H1 (cell line): ENCODE data around the gene PFKFB3. TPM values are rescaled to one million over a fixed set of nuclear protein-coding genes. Genes with fewer than 3 reads are reported as not detected.

Experiments used
- CTCF ChIA-PET: fragments of 300-600 bp; sonication (Branson Sonifier 250); formaldehyde crosslinking; loops from one replicate; lab custom pipeline; 2021; ENCODE audit not compliant: partially characterized antibody; lab: Charles Lee
- POLR2A ChIA-PET: fragments of 300-600 bp; sonication (Branson Sonifier 250); formaldehyde crosslinking; loops from one replicate; lab custom pipeline; 2021; ENCODE audit warnings: inconsistent platforms; ENCODE audit not compliant: partially characterized antibody; lab: Charles Lee
- DNase-seq, 2 experiments: peaks; one replicate each; pipeline versions ENCODE4 v3.0.0 to v3.0.0-alpha.2; 2010 to 2022; ENCODE audit warnings: low spot score in 2 of 2, low read depth in 1 of 2, mixed read lengths in 1 of 2
- FAIRE-seq: peaks from 2 replicates; lab custom pipeline; 2011; peaks lifted over from hg19 to GRCh38; lab: Jason Lieb, UNC
- H2AFZ ChIP-seq: 2 replicates; pipeline ENCODE4 v1.8.1; 2012; ENCODE audit warnings: low read length, inconsistent platforms
- H2AK5ac ChIP-seq: 2 replicates; pipeline ENCODE4 v1.6.1; 2013; ENCODE audit warnings: low read depth, low read length
- H2BK120ac ChIP-seq: replicated peaks from 2 replicates; pipeline ENCODE3; 2013; ENCODE audit warnings: low read depth, low read length, inconsistent platforms
- H2BK12ac ChIP-seq: 2 replicates; pipeline ENCODE4 v1.6.1; 2013; ENCODE audit warnings: low read depth, low read length
- H2BK15ac ChIP-seq: 2 replicates; pipeline ENCODE4 v1.6.1; 2013; ENCODE audit warnings: low read length
- H2BK20ac ChIP-seq: 2 replicates; pipeline ENCODE4 v1.6.1; 2013; ENCODE audit warnings: low read length
- H2BK5ac ChIP-seq: 2 replicates; pipeline ENCODE4 v1.6.1; 2013; ENCODE audit warnings: low read depth, low read length
- H3K14ac ChIP-seq: 2 replicates; pipeline ENCODE4 v1.6.1; 2013; ENCODE audit warnings: inconsistent platforms; ENCODE audit not compliant: insufficient read length
- H3K18ac ChIP-seq: 2 replicates; pipeline ENCODE4 v1.6.1; 2013; ENCODE audit warnings: low read length; ENCODE audit errors: extremely low read depth
- H3K23ac ChIP-seq: 2 replicates; pipeline ENCODE4 v1.6.1; 2013; ENCODE audit warnings: inconsistent platforms; ENCODE audit not compliant: insufficient read length
- H3K23me2 ChIP-seq: 2 replicates; pipeline ENCODE4 v1.6.1; 2013; ENCODE audit warnings: low read depth, low read length
- H3K27ac ChIP-seq: 2 replicates; pipeline ENCODE4 v1.6.1; 2011; ENCODE audit warnings: low read depth, low read length, inconsistent platforms
- H3K27me3 ChIP-seq, 4 experiments: replicated peaks in 1 of 4; 1 replicate in 1 of 4; 2 replicates in 3 of 4; pipeline versions ENCODE4 v1.6.1 to v1.8.1; 2011 to 2013; ENCODE audit warnings: low read length in 3 of 4, mild to moderate bottlenecking in 3 of 4, inconsistent platforms in 2 of 4, mixed read lengths in 2 of 4, moderate library complexity in 1 of 4; ENCODE audit not compliant: control insufficient read depth in 3 of 4, insufficient read depth in 3 of 4; ENCODE audit errors: extremely low read depth in 1 of 4
- H3K36me3 ChIP-seq, 4 experiments: 2 replicates each; pipeline versions ENCODE4 v1.6.1 to v1.8.1; 2011 to 2013; ENCODE audit warnings: mild to moderate bottlenecking in 4 of 4, low read length in 3 of 4, moderate library complexity in 2 of 4, control low read depth in 1 of 4, inconsistent platforms in 1 of 4; ENCODE audit not compliant: insufficient read depth in 4 of 4, control insufficient read depth in 2 of 4
- H3K4ac ChIP-seq: replicated peaks from 2 replicates; pipeline ENCODE3; 2013; ENCODE audit warnings: low read length, low read depth, mixed read lengths, inconsistent platforms; ENCODE audit not compliant: insufficient read length
- H3K4me1 ChIP-seq, 4 experiments: replicated peaks in 1 of 4; 1 replicate in 1 of 4; 2 replicates in 3 of 4; pipeline versions ENCODE4 v1.6.1 to v1.8.1; 2011 to 2013; ENCODE audit warnings: low read length in 3 of 4, inconsistent platforms in 2 of 4, mixed read lengths in 1 of 4; ENCODE audit not compliant: insufficient read depth in 4 of 4, control insufficient read depth in 3 of 4
- H3K4me2 ChIP-seq, 2 experiments: 2 replicates each; pipeline versions ENCODE4 v1.6.1 to v1.8.1; 2011 to 2013; ENCODE audit warnings: low read depth in 2 of 2, low read length in 2 of 2, control low read depth in 1 of 2, inconsistent platforms in 1 of 2, mild to moderate bottlenecking in 1 of 2; ENCODE audit not compliant: insufficient read depth in 1 of 2
- H3K4me3 ChIP-seq, 4 experiments: fragments of 200-600, 300-600 bp in 1 of 4; sonication (generic), shearing (Covaris generic), sonication (Bioruptor Twin) in 1 of 4; 2 replicates each; pipeline versions ENCODE4 v1.5.1 to v1.8.1; 2011 to 2016; ENCODE audit warnings: low read length in 4 of 4, low read depth in 3 of 4, control low read depth in 2 of 4, inconsistent platforms in 2 of 4, mild to moderate bottlenecking in 2 of 4, mixed read lengths in 1 of 4, moderate library complexity in 1 of 4; ENCODE audit not compliant: insufficient read depth in 2 of 4; ENCODE audit errors: extremely low read depth in 1 of 4
- H3K56ac ChIP-seq: replicated peaks from 2 replicates; pipeline ENCODE3; 2013; ENCODE audit warnings: low read depth, mild to moderate bottlenecking, mixed read lengths, low read length, inconsistent platforms; ENCODE audit not compliant: insufficient read length
- H3K79me1 ChIP-seq: 2 replicates; pipeline ENCODE4 v1.6.1; 2013; ENCODE audit warnings: low read depth, low read length, control low read depth
- H3K79me2 ChIP-seq, 2 experiments: 2 replicates each; pipeline versions ENCODE4 v1.6.1 to v1.8.1; 2012 to 2013; ENCODE audit warnings: low read length in 2 of 2, mild to moderate bottlenecking in 2 of 2, inconsistent platforms in 1 of 2; ENCODE audit not compliant: insufficient read depth in 2 of 2, control insufficient read depth in 1 of 2
- H3K9ac ChIP-seq, 4 experiments: replicated peaks in 1 of 4; 1 replicate in 1 of 4; 2 replicates in 3 of 4; pipeline versions ENCODE4 v1.6.1 to v1.8.1; 2011 to 2013; ENCODE audit warnings: low read depth in 3 of 4, low read length in 3 of 4, control low read depth in 2 of 4, mild to moderate bottlenecking in 2 of 4, moderate library complexity in 2 of 4, inconsistent platforms in 1 of 4; ENCODE audit errors: extremely low read depth in 1 of 4
- H3K9me3 ChIP-seq, 2 experiments: 2 replicates each; pipeline versions ENCODE4 v1.6.1 to v1.8.1; 2012 to 2013; ENCODE audit warnings: mild to moderate bottlenecking in 2 of 2, moderate library complexity in 2 of 2, control low read depth in 1 of 2, inconsistent platforms in 1 of 2, low read depth in 1 of 2, low read length in 1 of 2, mixed read lengths in 1 of 2; ENCODE audit not compliant: insufficient read depth in 2 of 2
- H4K20me1 ChIP-seq, 2 experiments: replicated peaks in 1 of 2; 2 replicates each; pipeline versions ENCODE3 to v1.8.1; 2011 to 2013; ENCODE audit warnings: inconsistent platforms in 2 of 2, low read length in 2 of 2, mild to moderate bottlenecking in 1 of 2; ENCODE audit not compliant: insufficient read depth in 2 of 2, control insufficient read depth in 1 of 2
- H4K5ac ChIP-seq: 2 replicates; pipeline ENCODE4 v1.6.1; 2013; ENCODE audit warnings: low read length, low read depth, mixed read lengths, inconsistent platforms; ENCODE audit not compliant: insufficient read length
- H4K8ac ChIP-seq: 2 replicates; pipeline ENCODE4 v1.8.0; 2013; ENCODE audit warnings: mild to moderate bottlenecking, moderate library complexity, low read length, inconsistent platforms; ENCODE audit not compliant: insufficient read depth; ENCODE audit errors: extremely low read depth
- H4K91ac ChIP-seq: replicated peaks from 2 replicates; pipeline ENCODE3; 2013; ENCODE audit warnings: low read length, mixed read lengths, inconsistent platforms; ENCODE audit not compliant: insufficient read length
- FOSL1 ChIP-seq: IDR thresholded peaks from 2 replicates; pipeline ENCODE4 v1.6.1; 2011; ENCODE audit warnings: mild to moderate bottlenecking, low read depth, low read length, moderate library complexity; ENCODE audit not compliant: insufficient read depth
- HDAC6 ChIP-seq: IDR thresholded peaks from one replicate; pipeline ENCODE4 v1.7.1; 2012; ENCODE audit warnings: low read depth, mild to moderate bottlenecking, inconsistent platforms, low read length, moderate library complexity
- KDM1A ChIP-seq: fragments of 200-600, 300-600 bp; sonication (generic); IDR thresholded peaks from 2 replicates; pipeline ENCODE4 v1.7.1; 2016; ENCODE audit warnings: mild to moderate bottlenecking, low read length, borderline replicate concordance
- KDM4A ChIP-seq: IDR thresholded peaks from one replicate; pipeline ENCODE4 v1.7.1; 2012; ENCODE audit warnings: low read depth, mild to moderate bottlenecking, moderate library complexity, low read length, inconsistent platforms; ENCODE audit not compliant: severe bottlenecking
- NRF1 ChIP-seq: IDR thresholded peaks from 2 replicates; pipeline ENCODE4 v1.6.1; 2011; ENCODE audit warnings: mild to moderate bottlenecking, low read depth, low read length, improper control_type of control experiment
- PHF8 ChIP-seq: fragments of 200-600 bp; sonication (generic); conservative IDR thresholded peaks from 2 replicates; pipeline ENCODE4 v1.7.1; 2012; ENCODE audit warnings: low read depth, mild to moderate bottlenecking, inconsistent platforms, low read length, moderate library complexity
- RAD21 ChIP-seq, 2 experiments: IDR thresholded peaks in 1 of 2; conservative IDR thresholded peaks in 1 of 2; 2 replicates each; pipeline ENCODE4 v1.6.1; 2011; ENCODE audit warnings: low read depth in 2 of 2, low read length in 2 of 2, improper control_type of control experiment in 1 of 2, inconsistent platforms in 1 of 2, mild to moderate bottlenecking in 1 of 2, moderate library complexity in 1 of 2
- SIN3A ChIP-seq, 2 experiments: IDR thresholded peaks in 1 of 2; conservative IDR thresholded peaks in 1 of 2; 2 replicates each; pipeline ENCODE4 v1.6.1; 2011 to 2012; ENCODE audit warnings: low read length in 2 of 2, improper control_type of control experiment in 1 of 2, low read depth in 1 of 2, mild to moderate bottlenecking in 1 of 2
- SP1 ChIP-seq: IDR thresholded peaks from 2 replicates; pipeline ENCODE4 v1.6.1; 2011; ENCODE audit warnings: low read depth, low read length
- WGBS, 2 experiments: shearing (Covaris generic) in 1 of 2; methylation state at CpG; one replicate each; pipeline versions ENCODE4 v1.1.6 to v1.1.7; 2013 to 2015; ENCODE audit warnings: low lambda C conversion rate in 2 of 2, mixed read lengths in 2 of 2, inconsistent platforms in 1 of 2, low coverage in 1 of 2, missing lambda C conversion rate in 1 of 2; ENCODE audit not compliant: insufficient replicate concordance in 2 of 2, insufficient coverage in 1 of 2, insufficient read length in 1 of 2; ENCODE audit errors: extremely low coverage in 1 of 2, missing lambda C conversion rate in 1 of 2; 5-methylcytosine and 5-hydroxymethylcytosine counted together
- polyA plus RNA-seq, 7 experiments: library from polyadenylated mRNA; depleted of rRNA in 3 of 7; stranded (reverse) in 5 of 7; unstranded in 2 of 7; fragments of >200 nt in 5 of 7; fragments of 200-250 nt in 2 of 7; gene quantifications; 1 replicate in 5 of 7; 2 replicates in 1 of 7; 4 replicates in 1 of 7; pipeline versions ENCODE4 v1.2.1 to v1.2.3, GENCODE V29; 2011 to 2013; ENCODE audit warnings: missing spikeins in 2 of 7, mixed read lengths in 2 of 7
- total RNA-seq: library from RNA; stranded (reverse); fragmentation: NEBNext Ultra II Directional; extraction: Animal tissue kit (Norgen Biotek cat#: 25700); gene quantifications from 2 replicates; pipeline ENCODE4 v1.2.1, GENCODE V29; 2021

PFKFB3 gene
- total and polyA plus RNA-seq, 2 of the 8 experiments (the other 6 are each of a cell fraction or from before 2014, with no cell fraction given), result 15.6 to 32.0 TPM

- H3K14ac ChIP-seq, result no peak overlapping the region
- H3K36me3 ChIP-seq, result no peaks in the 10 kb centered on the region
- no peak overlapping the region for H2BK20ac ChIP-seq
- H3K27ac ChIP-seq, result peak overlapping the region; percentile 91
- H3K79me1 ChIP-seq, result peaks cover 4% of the 10 kb centered on the region; the same call in 1 of the 2 replicates
- peaks cover 0 to 30% of the 10 kb centered on the region in 2 experiments; a peak in 3 of 4 replicates for H3K79me2 ChIP-seq
- peak overlapping the region; percentile 81 to 87 for H3K4me2 ChIP-seq
- H2BK120ac ChIP-seq, result no peak overlapping the region
- peak in 1 of 2 experiments; percentile 86 for DNase-seq
- H3K18ac ChIP-seq, result peak overlapping the region; percentile 19
- 0 out of 2 replicates have a peak overlapping the region, but pooled peaks have one; percentile 68 for H2BK12ac ChIP-seq
- H3K9me3 ChIP-seq, result no peaks in the 10 kb centered on the region
- H3K23me2 ChIP-seq, result peaks cover 22% of the 10 kb centered on the region
- no peak overlapping the region for H3K23ac ChIP-seq
- no peak overlapping the region; the same call in 1 of the 2 replicates for H2BK15ac ChIP-seq
- H4K20me1 ChIP-seq, result peaks cover 12 to 29% of the 10 kb centered on the region in 2 experiments
- H3K4ac ChIP-seq, result no peak overlapping the region
- H3K4me3 ChIP-seq, result peak overlapping the region; percentile 63 to 92 (median 80)
- H3K56ac ChIP-seq, result peak overlapping the region; percentile 82
- H3K9ac ChIP-seq, result peak overlapping the region; percentile 54 to 90 (median 86)
- H2AK5ac ChIP-seq, result no peak overlapping the region
- peaks cover 19 to 37% (median 33%) of the 10 kb centered on the region in 4 experiments; a peak in 6 of 7 replicates for H3K27me3 ChIP-seq
- H4K5ac ChIP-seq, result peak overlapping the region; percentile 96
- no peak overlapping the region; the same call in 1 of the 2 replicates for H2AFZ ChIP-seq
- H3K4me1 ChIP-seq, result peaks cover 3 to 10% (median 7%) of the 10 kb centered on the region in 4 experiments
- peak overlapping the region; percentile 97 for H4K91ac ChIP-seq
- ChIA-PET POLR2A (interaction anchor here (0.6 to 3.9 kb wide), 42 partner anchors 8 to 226 kb away, joined by 3 to 66 read pairs (median 8); partner anchors contain the start of genes IL15RA and RBM17), CTCF (interaction anchor here (0.7 to 5.2 kb wide), 23 partner anchors 10 to 512 kb away, joined by 3 to 56 read pairs (median 4); no protein-coding TSS in a partner anchor)
- 0 out of 2 replicates have a peak overlapping the region, but pooled peaks have one; percentile 83 for H2BK5ac ChIP-seq
- WGBS, 2 experiments, result 1% methylated on average over 34 of the region's 76 CpGs; no CpG with 5 or more reads in 1 of the 2 experiments
- peak overlapping the region; percentile 98 for H4K8ac ChIP-seq
- FAIRE-seq, result no peak
- TF ChIP-seq KDM4A (peak; percentile 51), HDAC6 (no peak), FOSL1 (no peak), KDM1A (no peak), SIN3A (conservative IDR thresholded peaks at IDR 0.05 in 1 of 2, IDR thresholded peaks at IDR 0.05 in 1 of 2; ENCODE audit: low read depth in 1 of 2, low read length in 2 of 2) (no peak; a peak in 1 of 4 replicates), NRF1 (no peak), SP1 (no peak), RAD21 (IDR thresholded peaks at IDR 0.05 in 1 of 2, conservative IDR thresholded peaks at IDR 0.05 in 1 of 2; ENCODE audit: low read depth in 2 of 2, low read length in 2 of 2) (peak in 1 of 2 experiments; percentile 39; a peak in 3 of 4 replicates), PHF8 (no peak)
Measured at GRCh38 chr10:6203331-6204062, 765 bp downstream of the PFKFB3 start.
